Activated T-helper 2 cell treated with anti-CD3 and anti-CD28 coated beads, Interferon-gamma antibody, Interleukin-2, Interleukin-4, amounts not matched to agents 10 μg/mL and 5 μg/mL and 100 μg/mL, durations not matched to agents 14 hours and 24 hours and 36 hours (primary cell): ENCODE results near the gene FOXJ3. TPM values are rescaled to one million over a fixed set of nuclear protein-coding genes. Genes with fewer than 3 reads are reported as not detected.

Experiments
- DNase-seq: peaks from one replicate; pipeline ENCODE4 v3.0.0; 2021; ENCODE audit warnings: low spot score
- H3K27ac Mint-ChIP-seq: one replicate; pipeline ENCODE4 v1.8.0; 2021; ENCODE audit warnings: mixed read lengths
- H3K27me3 Mint-ChIP-seq: one replicate; pipeline ENCODE4 v1.8.0; 2021; ENCODE audit warnings: low read depth, mixed read lengths
- H3K36me3 Mint-ChIP-seq: one replicate; pipeline ENCODE4 v1.8.0; 2021; ENCODE audit warnings: low read depth, mixed read lengths
- H3K4me1 Mint-ChIP-seq: one replicate; pipeline ENCODE4 v1.8.0; 2021; ENCODE audit warnings: low read depth, mixed read lengths
- H3K4me3 Mint-ChIP-seq: one replicate; pipeline ENCODE4 v1.8.0; 2021; ENCODE audit warnings: low read depth, mild to moderate bottlenecking, moderate library complexity, mixed read lengths
- H3K9me3 Mint-ChIP-seq: one replicate; pipeline ENCODE4 v1.8.0; 2021; ENCODE audit warnings: mixed read lengths
- intact Hi-C: fragments of 100-400 bp; cut with micrococcal nuclease; formaldehyde crosslinking; loops from one replicate; pipeline ENCODE4 v1.15.1; 2023
- total RNA-seq: library from RNA; stranded (reverse); gene quantifications from 2 replicates; pipeline ENCODE4 v1.2.3, GENCODE V29; 2022

FOXJ3 gene
- 43.1 and 46.4 TPM in 2 replicates for total RNA-seq

- no peaks in the 10 kb centered on the region for H3K9me3 Mint-ChIP-seq
- peak within 1 kb of the TSS; percentile 84 for H3K27ac Mint-ChIP-seq
- H3K4me1 Mint-ChIP-seq, result peaks cover 37% of the 10 kb centered on the region
Observed at GRCh38 chr1:42335050-42335808, at the start of gene FOXJ3. TSS of gene FOXJ3 (minus strand) at chr1:42335235. CDS start at chr1:42311093, 24,142 bp downstream.

GRCh38 chr1:42381280-42381673 is 46.2 kb upstream of the FOXJ3 start:
- Mint-ChIP-seq H3K4me1 (peaks cover 2% of the 10 kb centered on the region), H3K27me3 (peaks cover 41% of the 10 kb centered on the region), H3K36me3 (no peaks in the 10 kb centered on the region), H3K27ac (no peak overlapping the region), H3K4me3 (peak overlapping the region; percentile 78), H3K9me3 (no peaks in the 10 kb centered on the region)
- intact Hi-C loops, result loop anchor here (5.0 kb wide), 1 partner anchor 44 kb away; the partner anchor contains the start of gene FOXJ3
- no peak for DNase-seq

More at GRCh38 chr1:42335050-42335808, at the start of gene FOXJ3:
- intact Hi-C loops, result loop anchor here (1.0 to 10.0 kb wide), 4 partner anchors 47 to 430 kb away; partner anchors contain the start of genes C1orf50, P3H1, PPCS and RIMKLA
- Mint-ChIP-seq H3K4me3 (peak within 1 kb of the TSS; percentile 90), H3K36me3 (peaks cover 9% of the 10 kb centered on the region), H3K27me3 (no peaks in the 10 kb centered on the region)
- DNase-seq, result peak; percentile 87

- peak; percentile 35 for DNase-seq
- Mint-ChIP-seq H3K4me1 (peaks cover 2% of the 10 kb centered on the region), H3K9me3 (no peaks in the 10 kb centered on the region), H3K27ac (no peak within 1 kb of the TSS), H3K4me3 (peak within 1 kb of the TSS; percentile 78), H3K27me3 (peaks cover 41% of the 10 kb centered on the region), H3K36me3 (no peaks in the 10 kb centered on the region)
- intact Hi-C loops, result loop anchor here (5.0 kb wide), 1 partner anchor 43 kb away; the partner anchor contains the start of gene FOXJ3
Observed at GRCh38 chr1:42380586-42381279, 45.7 kb upstream of the FOXJ3 start, which contains the start of gene RIMKLA. TSS of gene RIMKLA (plus strand) at chr1:42380792. CDS start at chr1:42380935, 143 bp downstream.

GRCh38 chr1:42379794-42380585 is 45.0 kb upstream of the FOXJ3 start:
- Mint-ChIP-seq H3K27me3 (peaks cover 40% of the 10 kb centered on the region), H3K4me1 (peaks cover 2% of the 10 kb centered on the region), H3K27ac (no peak overlapping the region), H3K4me3 (peak overlapping the region; percentile 74), H3K36me3 (no peaks in the 10 kb centered on the region), H3K9me3 (no peaks in the 10 kb centered on the region)
- DNase-seq, result peak; percentile 8
- intact Hi-C loops, result loop anchor here (5.0 kb wide), 1 partner anchor 43 kb away; the partner anchor contains the start of gene FOXJ3

- Mint-ChIP-seq H3K4me3 (no peak overlapping the region), H3K27me3 (peaks cover 35% of the 10 kb centered on the region), H3K27ac (no peak overlapping the region), H3K4me1 (no peaks in the 10 kb centered on the region), H3K9me3 (no peaks in the 10 kb centered on the region), H3K36me3 (no peaks in the 10 kb centered on the region)
- no peak for DNase-seq
- intact Hi-C loops, result no loop called here
Observed at GRCh38 chr1:42372796-42373195, 37.8 kb upstream of the FOXJ3 start.

GRCh38 chr1:42370876-42371549 is 36.0 kb upstream of the FOXJ3 start:
- no peak for DNase-seq
- Mint-ChIP-seq H3K4me1 (no peaks in the 10 kb centered on the region), H3K36me3 (no peaks in the 10 kb centered on the region), H3K27me3 (peaks cover 29% of the 10 kb centered on the region), H3K4me3 (no peak overlapping the region), H3K27ac (no peak overlapping the region), H3K9me3 (no peaks in the 10 kb centered on the region)
- intact Hi-C loops, result no loop called here

- no peaks in the 10 kb centered on the region for H3K4me1 Mint-ChIP-seq
- no peak for DNase-seq
- intact Hi-C loops, result no loop called here
- H3K27me3 Mint-ChIP-seq, result peaks cover 29% of the 10 kb centered on the region
- no peak overlapping the region for H3K27ac Mint-ChIP-seq
- no peak overlapping the region for H3K4me3 Mint-ChIP-seq
- no peaks in the 10 kb centered on the region for H3K36me3 Mint-ChIP-seq
- no peaks in the 10 kb centered on the region for H3K9me3 Mint-ChIP-seq
Observed at GRCh38 chr1:42369471-42369870, 34.4 kb upstream of the FOXJ3 start.

- Mint-ChIP-seq H3K36me3 (no peaks in the 10 kb centered on the region), H3K27me3 (peaks cover 29% of the 10 kb centered on the region), H3K4me3 (no peak overlapping the region), H3K4me1 (no peaks in the 10 kb centered on the region), H3K9me3 (no peaks in the 10 kb centered on the region), H3K27ac (no peak overlapping the region)
- no peak for DNase-seq
- intact Hi-C loops, result no loop called here
Observed at GRCh38 chr1:42368096-42368795, 33.2 kb upstream of the FOXJ3 start.

GRCh38 chr1:42365118-42365517 is 30.1 kb upstream of the FOXJ3 start:
- Mint-ChIP-seq H3K36me3 (no peaks in the 10 kb centered on the region), H3K27me3 (peaks cover 22% of the 10 kb centered on the region), H3K4me1 (no peaks in the 10 kb centered on the region), H3K9me3 (no peaks in the 10 kb centered on the region), H3K4me3 (no peak overlapping the region), H3K27ac (no peak overlapping the region)
- no peak for DNase-seq
- intact Hi-C loops, result no loop called here

GRCh38 chr1:42364542-42364941 is 29.5 kb upstream of the FOXJ3 start:
- Mint-ChIP-seq H3K27ac (no peak overlapping the region), H3K9me3 (no peaks in the 10 kb centered on the region), H3K27me3 (peaks cover 19% of the 10 kb centered on the region), H3K36me3 (no peaks in the 10 kb centered on the region), H3K4me3 (no peak overlapping the region), H3K4me1 (no peaks in the 10 kb centered on the region)
- intact Hi-C loops, result no loop called here
- no peak for DNase-seq

- no peak overlapping the region for H3K27ac Mint-ChIP-seq
- intact Hi-C loops, result no loop called here
- H3K27me3 Mint-ChIP-seq, result peaks cover 19% of the 10 kb centered on the region
- H3K9me3 Mint-ChIP-seq, result no peaks in the 10 kb centered on the region
- no peaks in the 10 kb centered on the region for H3K4me1 Mint-ChIP-seq
- DNase-seq, result no peak
- H3K36me3 Mint-ChIP-seq, result no peaks in the 10 kb centered on the region
- no peak overlapping the region for H3K4me3 Mint-ChIP-seq
Observed at GRCh38 chr1:42364089-42364488, 29.1 kb upstream of the FOXJ3 start.
